Fibroblast of pulmonary artery (primary cell): Measurements from ENCODE around the gene NDST1.

Source experiments
- DNase-seq: peaks from one replicate; pipeline ENCODE4 v3.0.0-alpha.2; 2010; ENCODE audit warnings: low read depth
- H3K4me3 ChIP-seq: replicated peaks from 2 replicates; pipeline ENCODE4 v1.5.1; 2011; ENCODE audit warnings: low read depth, mild to moderate bottlenecking, control low read depth, low read length, moderate library complexity
- TF ChIP-seq, protein P1 (sequence below): IDR thresholded peaks from 2 replicates; pipeline ENCODE4 v1.5.1; 2011; ENCODE audit warnings: mild to moderate bottlenecking, control low read depth, low read length, inconsistent platforms; ENCODE audit errors: missing control alignments

NDST1 gene

GRCh38 chr5:150489360-150490295, 18.3 kb upstream of the NDST1 start:
- TF ChIP-seq, protein P1, sequence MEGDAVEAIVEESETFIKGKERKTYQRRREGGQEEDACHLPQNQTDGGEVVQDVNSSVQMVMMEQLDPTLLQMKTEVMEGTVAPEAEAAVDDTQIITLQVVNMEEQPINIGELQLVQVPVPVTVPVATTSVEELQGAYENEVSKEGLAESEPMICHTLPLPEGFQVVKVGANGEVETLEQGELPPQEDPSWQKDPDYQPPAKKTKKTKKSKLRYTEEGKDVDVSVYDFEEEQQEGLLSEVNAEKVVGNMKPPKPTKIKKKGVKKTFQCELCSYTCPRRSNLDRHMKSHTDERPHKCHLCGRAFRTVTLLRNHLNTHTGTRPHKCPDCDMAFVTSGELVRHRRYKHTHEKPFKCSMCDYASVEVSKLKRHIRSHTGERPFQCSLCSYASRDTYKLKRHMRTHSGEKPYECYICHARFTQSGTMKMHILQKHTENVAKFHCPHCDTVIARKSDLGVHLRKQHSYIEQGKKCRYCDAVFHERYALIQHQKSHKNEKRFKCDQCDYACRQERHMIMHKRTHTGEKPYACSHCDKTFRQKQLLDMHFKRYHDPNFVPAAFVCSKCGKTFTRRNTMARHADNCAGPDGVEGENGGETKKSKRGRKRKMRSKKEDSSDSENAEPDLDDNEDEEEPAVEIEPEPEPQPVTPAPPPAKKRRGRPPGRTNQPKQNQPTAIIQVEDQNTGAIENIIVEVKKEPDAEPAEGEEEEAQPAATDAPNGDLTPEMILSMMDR = no peak
- H3K4me3 ChIP-seq = no peak overlapping the region
- no peak for DNase-seq

GRCh38 chr5:150490296-150490669, 17.6 kb upstream of the NDST1 start:
- TF ChIP-seq, protein P1 = no peak
- DNase-seq = no peak
- H3K4me3 ChIP-seq = no peak overlapping the region

- H3K4me3 ChIP-seq = no peak overlapping the region
- TF ChIP-seq, protein P1 = no peak
Measured at GRCh38 chr5:150490754-150491153, 17.2 kb upstream of the NDST1 start.

DNA sequence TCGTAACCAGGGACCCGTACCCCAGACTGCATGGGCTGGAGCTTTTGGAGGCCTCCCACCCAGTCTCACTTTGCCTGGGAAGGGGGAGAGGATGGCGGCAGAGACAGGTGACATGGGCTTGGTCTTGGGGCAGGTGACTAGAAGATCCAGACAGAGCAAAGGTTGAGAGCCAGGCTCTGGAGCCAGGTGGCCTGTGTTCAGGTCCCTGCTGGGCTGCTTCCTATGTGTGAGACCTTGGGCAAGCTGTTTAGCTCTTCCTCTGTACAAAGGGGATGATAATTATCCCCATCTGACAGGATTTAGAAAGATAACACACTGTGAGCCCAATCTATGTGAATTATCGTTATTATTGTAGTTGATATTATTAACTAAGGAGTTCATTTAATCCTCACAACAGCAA, 16.1 kb upstream of the NDST1 start:
- no peak for DNase-seq
- TF ChIP-seq, protein P1 = no peak
- H3K4me3 ChIP-seq = no peak overlapping the region

More at GRCh38 chr5:150490754-150491153, 17.2 kb upstream of the NDST1 start:
- DNase-seq = no peak

GRCh38 chr5:150492621-150493020, 15.3 kb upstream of the NDST1 start:
- H3K4me3 ChIP-seq = no peak overlapping the region
- TF ChIP-seq, protein P1 = no peak
- DNase-seq = no peak

DNA sequence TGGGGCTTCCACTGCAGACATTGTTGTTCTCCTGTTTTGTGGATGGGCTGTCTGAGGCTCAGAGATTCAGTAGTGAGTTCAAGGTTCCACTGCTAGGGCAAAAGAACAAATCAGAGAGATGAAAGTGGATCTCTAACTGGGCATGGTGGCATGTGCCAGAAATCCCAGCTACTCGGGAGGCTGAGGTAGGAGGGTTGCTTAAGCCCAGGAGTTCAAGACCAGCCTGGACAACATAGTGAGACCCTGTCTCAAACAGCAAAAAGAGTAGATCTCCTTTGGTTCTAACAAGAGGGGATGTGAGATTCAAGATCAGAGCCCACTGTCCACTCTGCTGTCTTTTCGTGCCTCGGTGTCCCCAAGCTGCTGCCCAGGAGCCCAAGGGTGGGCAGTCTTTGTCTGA, 11.8 kb upstream of the NDST1 start:
- no peak overlapping the region for H3K4me3 ChIP-seq
- TF ChIP-seq, protein P1 = no peak
- DNase-seq = no peak

DNA sequence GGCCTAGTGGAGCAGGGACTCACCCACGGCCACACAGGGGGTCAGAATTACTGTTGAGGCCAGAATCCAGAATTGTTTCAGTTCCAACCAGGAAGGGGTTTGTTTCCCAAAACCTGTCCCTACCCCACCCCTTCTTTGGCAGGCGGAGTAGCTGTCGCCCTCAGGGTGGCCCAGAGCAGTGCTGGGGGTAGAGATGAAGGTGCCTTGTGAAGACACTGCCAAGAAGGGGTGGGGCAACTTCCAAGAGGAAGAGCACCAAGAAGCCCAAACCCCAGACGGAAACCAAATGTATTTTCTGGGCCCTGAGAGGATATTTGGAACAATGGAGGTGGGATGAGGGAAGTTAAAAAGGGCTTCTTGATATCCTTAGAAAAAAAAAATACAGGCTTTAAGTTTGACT, 11.4 kb upstream of the NDST1 start:
- TF ChIP-seq, protein P1 = no peak

More for the DNA sequence above, 11.4 kb upstream of the NDST1 start:
- no peak overlapping the region for H3K4me3 ChIP-seq
- no peak for DNase-seq
